Adrenal gland (tissue), 12 donors: ENCODE data around the gene ALDH1A3. TPM values are rescaled to one million over a fixed set of nuclear protein-coding genes. Genes with fewer than 3 reads are reported as not detected.

Experiments used
- DNase-seq, 7 donors: peaks; one replicate each; pipeline ENCODE4 v3.0.0-alpha.2; 2019 to 2020
- H3K27ac ChIP-seq, 5 donors: fragments of 200-600 bp; sonication (generic) in 4 of 5; 1 replicate in 3 of 5; 2 replicates in 2 of 5; pipeline versions ENCODE4 v1.5.1 to v1.8.0; 2016 to 2020; ENCODE audit warnings: mild to moderate bottlenecking in 1 of 5
- H3K27me3 ChIP-seq: fragments of 200-600 bp; 2 replicates; pipeline ENCODE4 v1.8.0; 2021
- H3K36me3 ChIP-seq, 2 donors: fragments of 200-600 bp; replicated peaks in 1 of 2; 1 replicate in 1 of 2; 2 replicates in 1 of 2; pipeline versions ENCODE4 v1.5.1 to v1.8.0; 2018 to 2022
- H3K4me1 ChIP-seq, 2 donors: fragments of 200-600 bp; replicated peaks in 1 of 2; 1 replicate in 1 of 2; 2 replicates in 1 of 2; pipeline versions ENCODE4 v1.5.1 to v1.8.0; 2018 to 2021
- H3K4me3 ChIP-seq, 4 donors: fragments of 200-600 bp; sonication (generic) in 3 of 4; one replicate each; pipeline ENCODE4 v1.5.1; 2016 to 2018
- H3K9me3 ChIP-seq, 3 donors: fragments of 200-600 bp; sonication (generic) in 1 of 3; replicated peaks in 1 of 3; 1 replicate in 2 of 3; 2 replicates in 1 of 3; pipeline versions ENCODE4 v1.5.1 to v1.8.0; 2016 to 2021
- POLR2A ChIP-seq, 2 donors: fragments of 450-650 bp; IDR thresholded peaks; one replicate each; pipeline ENCODE4 v1.6.1; 2017; ENCODE audit warnings: antibody characterized with exemption in 2 of 2, mild to moderate bottlenecking in 2 of 2, moderate library complexity in 1 of 2
- WGBS, 4 donors: extraction: QIAGEN DNeasy Blood & Tissue Kit in 2 of 4; methylation state at CpG; one replicate each; pipeline versions ENCODE4 v1.1.5 to v1.1.7; 2013 to 2017; 5-methylcytosine and 5-hydroxymethylcytosine counted together
- intact Hi-C, 2 donors: fragments of 100-400 bp; cut with DNase I; formaldehyde crosslinking; loops; one replicate each; pipeline versions ENCODE4 v1.14.1 to v1.15.0; 2022 to 2023
- polyA plus RNA-seq, 3 donors: library from polyadenylated mRNA; stranded (reverse); fragments of 200-250 nt in 2 of 3; fragments of 350-450 nt in 1 of 3; fragmentation: Illumina TruSeq in 1 of 3; extraction: RNeasy Lipid Tissue Mini Kit (QIAGEN cat#74804) in 1 of 3; gene quantifications; one replicate each; pipeline ENCODE4 v1.2.3, GENCODE V29; 2013 to 2014
- total RNA-seq, 9 donors: library from RNA; depleted of rRNA in 4 of 9; stranded (reverse); fragments of >200 nt in 4 of 9; fragments of 120-200 nt in 1 of 9; fragmentation: NEBNext Ultra II Directional in 1 of 9; extraction: Animal tissue kit (Norgen Biotek cat#: 25700) in 1 of 9; gene quantifications; one replicate each; pipeline versions ENCODE4 v1.1.0 to v1.2.4, GENCODE V29; 2013 to 2023
- TF ChIP-seq, protein P1 (sequence below), 6 experiments: fragments of 450-650 bp in 4 of 6; fragments of 200-600 bp in 2 of 6; sonication (generic) in 1 of 6; IDR thresholded peaks; 1 replicate in 5 of 6; 2 replicates in 1 of 6; pipeline versions ENCODE4 v1.5.1 to v1.8.0; 2016 to 2021; ENCODE audit warnings: antibody characterized with exemption in 6 of 6, mild to moderate bottlenecking in 2 of 6, moderate library complexity in 1 of 6
- donor health status: healthy with polysubstance abuse.
- donor health status: Bipolar disorder and iron deficiency.
- donor health status: DM: yes; HTN: yes; CAD: no.
- donor health status: DM: no; HTN: no; CAD: no.
- donor health status: DM: no; HTN: no; CAD: no.
- donor health status: DM: yes; HTN: yes; CAD: no.

The ALDH1A3 gene
- total and polyA plus RNA-seq, 12 donors: 1.8 to 165 (median 30.5) TPM

DNA sequence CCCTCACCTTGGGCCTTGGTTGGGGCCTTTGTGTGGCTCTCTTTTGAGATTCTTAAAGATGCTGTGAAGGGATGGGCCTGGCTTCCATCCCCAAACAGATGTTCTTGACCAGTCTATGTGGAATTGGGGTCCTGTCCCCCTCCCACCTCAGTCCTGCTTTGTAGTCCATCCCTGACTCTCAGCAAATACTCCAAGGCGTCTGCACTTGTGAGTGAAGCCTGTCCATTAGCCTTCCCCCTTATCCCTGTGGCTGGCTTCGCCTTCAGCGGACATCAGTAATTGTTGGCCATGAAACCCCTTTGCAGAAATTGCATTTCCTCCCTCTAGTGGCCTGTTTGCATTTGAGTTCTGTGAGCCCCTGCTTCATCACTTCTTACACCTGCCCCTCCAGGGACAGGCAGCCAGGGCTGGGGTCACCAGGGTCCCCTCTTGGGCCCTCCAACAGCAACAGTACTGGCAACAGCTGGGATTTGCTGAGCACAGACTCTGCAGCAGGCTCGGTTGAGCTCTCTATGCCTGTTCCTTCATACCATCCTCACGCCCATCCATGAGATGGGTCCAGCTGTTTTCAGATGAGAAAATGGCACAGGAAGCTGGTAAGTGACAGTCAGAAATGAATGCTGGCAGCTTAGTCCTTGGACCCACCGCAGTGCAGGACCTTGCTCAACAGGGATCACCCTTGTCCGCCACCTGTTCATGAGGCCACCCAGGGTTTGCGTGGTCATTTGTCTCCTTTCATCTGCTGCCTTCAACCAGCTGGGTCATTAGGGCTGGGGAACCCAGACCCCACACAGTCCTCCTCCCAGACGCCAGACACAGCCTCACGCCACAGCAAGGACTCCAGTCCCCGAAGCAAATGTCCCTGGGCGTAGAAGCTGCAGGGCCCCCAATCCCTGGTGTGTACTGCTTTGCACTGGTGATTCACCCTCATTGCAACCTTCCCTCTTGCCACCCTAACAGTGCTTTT is 30.6 kb downstream of the ALDH1A3 start:
- no peak for DNase-seq
- Histone ChIP-seq H3K9me3 (no peaks in the 10 kb centered on the region), H3K36me3 (peaks cover 0 to 5% of the 10 kb centered on the region in 2 donors), H3K27ac (no peak overlapping the region), H3K27me3 (no peaks in the 10 kb centered on the region), H3K4me3 (no peak overlapping the region), H3K4me1 (no peaks in the 10 kb centered on the region)
- WGBS, 4 donors: 67 to 81% (median 78%) methylated on average over 12 of the region's 12 CpGs
- TF ChIP-seq, protein P1, sequence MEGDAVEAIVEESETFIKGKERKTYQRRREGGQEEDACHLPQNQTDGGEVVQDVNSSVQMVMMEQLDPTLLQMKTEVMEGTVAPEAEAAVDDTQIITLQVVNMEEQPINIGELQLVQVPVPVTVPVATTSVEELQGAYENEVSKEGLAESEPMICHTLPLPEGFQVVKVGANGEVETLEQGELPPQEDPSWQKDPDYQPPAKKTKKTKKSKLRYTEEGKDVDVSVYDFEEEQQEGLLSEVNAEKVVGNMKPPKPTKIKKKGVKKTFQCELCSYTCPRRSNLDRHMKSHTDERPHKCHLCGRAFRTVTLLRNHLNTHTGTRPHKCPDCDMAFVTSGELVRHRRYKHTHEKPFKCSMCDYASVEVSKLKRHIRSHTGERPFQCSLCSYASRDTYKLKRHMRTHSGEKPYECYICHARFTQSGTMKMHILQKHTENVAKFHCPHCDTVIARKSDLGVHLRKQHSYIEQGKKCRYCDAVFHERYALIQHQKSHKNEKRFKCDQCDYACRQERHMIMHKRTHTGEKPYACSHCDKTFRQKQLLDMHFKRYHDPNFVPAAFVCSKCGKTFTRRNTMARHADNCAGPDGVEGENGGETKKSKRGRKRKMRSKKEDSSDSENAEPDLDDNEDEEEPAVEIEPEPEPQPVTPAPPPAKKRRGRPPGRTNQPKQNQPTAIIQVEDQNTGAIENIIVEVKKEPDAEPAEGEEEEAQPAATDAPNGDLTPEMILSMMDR (IDR thresholded peaks at IDR 0.05): no peak
- TF ChIP-seq POLR2A (IDR thresholded peaks at IDR 0.05): no peak
- intact Hi-C loops: no loop called here

DNA sequence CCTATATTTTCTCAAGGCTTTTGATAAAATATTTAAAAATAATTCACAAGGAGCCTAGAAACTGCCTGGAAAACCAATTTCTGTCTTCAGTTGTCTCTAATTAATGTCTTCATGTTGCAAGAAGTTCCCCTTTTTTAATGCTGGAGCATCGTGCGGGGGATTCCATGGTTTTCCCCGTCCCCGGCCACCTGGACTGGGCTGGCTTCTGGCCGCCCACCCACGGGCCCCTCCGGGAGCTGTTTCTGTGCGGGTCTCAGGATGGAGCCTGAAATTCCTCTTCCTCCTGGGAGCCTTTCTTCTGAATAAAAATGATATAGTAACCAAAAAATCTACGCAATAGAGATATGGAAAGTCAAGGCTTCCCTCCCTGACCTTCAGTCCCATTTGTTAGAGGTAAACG is 31.5 kb downstream of the ALDH1A3 start:
- Histone ChIP-seq H3K27me3 (no peaks in the 10 kb centered on the region), H3K4me1 (no peaks in the 10 kb centered on the region), H3K27ac (no peak overlapping the region), H3K9me3 (no peaks in the 10 kb centered on the region), H3K36me3 (peaks cover 0 to 3% of the 10 kb centered on the region in 2 donors), H3K4me3 (no peak overlapping the region)
- TF ChIP-seq, protein P1 (IDR thresholded peaks at IDR 0.05): no peak
- TF ChIP-seq POLR2A (IDR thresholded peaks at IDR 0.05): no peak
- DNase-seq: no peak
- intact Hi-C loops: no loop called here
- WGBS, 4 donors: 77 to 83% (median 81%) methylated on average over 10 of the region's 10 CpGs

DNA sequence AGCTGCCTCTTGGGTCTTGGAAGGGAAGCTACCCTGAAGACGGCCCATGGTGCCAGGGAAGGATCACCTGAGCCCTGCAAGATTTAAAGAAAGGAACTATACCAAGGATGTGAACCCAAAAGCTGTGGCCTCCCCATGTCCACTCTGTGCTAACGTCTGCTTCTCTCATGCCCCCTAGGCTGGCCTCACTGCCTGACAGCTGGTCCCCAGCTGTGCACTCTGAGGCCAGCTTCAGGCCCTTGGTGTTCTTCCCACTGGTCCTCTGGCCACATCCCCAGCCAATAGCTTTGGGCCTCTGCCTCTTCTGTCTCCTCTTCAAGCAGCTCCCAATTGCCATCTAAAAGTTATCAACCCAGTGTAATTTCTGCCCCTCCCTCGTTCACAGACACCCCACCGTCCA is 34.3 kb downstream of the ALDH1A3 start:
- 63 to 76% (median 65%) methylated on average over 4 of the region's 4 CpGs for WGBS, 4 donors
- intact Hi-C loops: no loop called here
- Histone ChIP-seq H3K27me3 (peaks cover 15% of the 10 kb centered on the region), H3K27ac (no peak overlapping the region), H3K4me1 (peaks cover 0 to 3% of the 10 kb centered on the region in 2 donors), H3K36me3 (no peaks in the 10 kb centered on the region), H3K9me3 (no peaks in the 10 kb centered on the region), H3K4me3 (no peak overlapping the region)
- DNase-seq: no peak
- TF ChIP-seq, protein P1 (IDR thresholded peaks at IDR 0.05): no peak
- TF ChIP-seq POLR2A (IDR thresholded peaks at IDR 0.05): no peak

DNA sequence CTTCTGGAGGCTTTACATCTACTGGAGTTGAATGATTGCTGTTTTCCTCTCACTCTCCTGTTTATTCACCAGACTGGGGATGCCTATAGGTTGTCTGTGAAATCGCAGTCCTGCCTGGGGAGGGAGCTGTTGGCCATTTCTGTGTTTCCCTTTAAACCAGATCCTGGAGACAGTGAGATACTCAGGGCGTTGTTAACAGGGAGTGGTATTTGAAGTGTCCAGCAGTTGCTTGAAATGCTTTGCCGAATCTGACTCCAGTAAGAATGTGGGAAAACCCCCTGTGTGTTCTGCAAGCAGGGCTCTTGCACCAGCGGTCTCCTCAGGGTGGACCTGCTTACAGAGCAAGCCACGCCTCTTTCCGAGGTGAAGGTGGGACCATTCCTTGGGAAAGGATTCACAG is 35.2 kb downstream of the ALDH1A3 start:
- TF ChIP-seq, protein P1 (IDR thresholded peaks at IDR 0.05): no peak
- TF ChIP-seq POLR2A (IDR thresholded peaks at IDR 0.05): no peak
- no peak for DNase-seq
- H3K27ac ChIP-seq: no peak overlapping the region
- peaks cover 0 to 4% of the 10 kb centered on the region in 2 donors for H3K4me1 ChIP-seq
- H3K9me3 ChIP-seq: no peaks in the 10 kb centered on the region
- WGBS, 4 donors: 58 to 70% (median 63%) methylated on average over 6 of the region's 6 CpGs
- peaks cover 15% of the 10 kb centered on the region for H3K27me3 ChIP-seq
- intact Hi-C loops: loop anchor here (5.0 kb wide), 1 partner anchor 92 kb away; no protein-coding TSS in a partner anchor
- H3K4me3 ChIP-seq: no peak overlapping the region
- no peaks in the 10 kb centered on the region for H3K36me3 ChIP-seq
